H1 (cell line): ENCODE data around the gene GABRE. TPM values are rescaled to one million over a fixed set of nuclear protein-coding genes. Genes with fewer than 3 reads are reported as not detected.
A peak's percentile ranks its signal among the peaks of the same experiment; 100 is the strongest.

Source experiments
- CTCF ChIA-PET: fragments of 300-600 bp; sonication (Branson Sonifier 250); formaldehyde crosslinking; loops from one replicate; lab custom pipeline; 2021; ENCODE audit not compliant: partially characterized antibody; lab: Charles Lee
- POLR2A ChIA-PET: fragments of 300-600 bp; sonication (Branson Sonifier 250); formaldehyde crosslinking; loops from one replicate; lab custom pipeline; 2021; ENCODE audit warnings: inconsistent platforms; ENCODE audit not compliant: partially characterized antibody; lab: Charles Lee
- DNase-seq, 2 experiments: peaks; one replicate each; pipeline versions ENCODE4 v3.0.0 to v3.0.0-alpha.2; 2010 to 2022; ENCODE audit warnings: low spot score in 2 of 2, low read depth in 1 of 2, mixed read lengths in 1 of 2
- FAIRE-seq: peaks from 2 replicates; lab custom pipeline; 2011; peaks lifted over from hg19 to GRCh38; lab: Jason Lieb, UNC
- H2AFZ ChIP-seq: 2 replicates; pipeline ENCODE4 v1.8.1; 2012; ENCODE audit warnings: low read length, inconsistent platforms
- H2AK5ac ChIP-seq: 2 replicates; pipeline ENCODE4 v1.6.1; 2013; ENCODE audit warnings: low read depth, low read length
- H2BK120ac ChIP-seq: replicated peaks from 2 replicates; pipeline ENCODE3; 2013; ENCODE audit warnings: low read depth, low read length, inconsistent platforms
- H2BK12ac ChIP-seq: 2 replicates; pipeline ENCODE4 v1.6.1; 2013; ENCODE audit warnings: low read depth, low read length
- H2BK15ac ChIP-seq: 2 replicates; pipeline ENCODE4 v1.6.1; 2013; ENCODE audit warnings: low read length
- H2BK20ac ChIP-seq: 2 replicates; pipeline ENCODE4 v1.6.1; 2013; ENCODE audit warnings: low read length
- H2BK5ac ChIP-seq: 2 replicates; pipeline ENCODE4 v1.6.1; 2013; ENCODE audit warnings: low read depth, low read length
- H3K14ac ChIP-seq: 2 replicates; pipeline ENCODE4 v1.6.1; 2013; ENCODE audit warnings: inconsistent platforms; ENCODE audit not compliant: insufficient read length
- H3K18ac ChIP-seq: 2 replicates; pipeline ENCODE4 v1.6.1; 2013; ENCODE audit warnings: low read length; ENCODE audit errors: extremely low read depth
- H3K23ac ChIP-seq: 2 replicates; pipeline ENCODE4 v1.6.1; 2013; ENCODE audit warnings: inconsistent platforms; ENCODE audit not compliant: insufficient read length
- H3K23me2 ChIP-seq: 2 replicates; pipeline ENCODE4 v1.6.1; 2013; ENCODE audit warnings: low read depth, low read length
- H3K27ac ChIP-seq: 2 replicates; pipeline ENCODE4 v1.6.1; 2011; ENCODE audit warnings: low read depth, low read length, inconsistent platforms
- H3K27me3 ChIP-seq, 4 experiments: replicated peaks in 1 of 4; 1 replicate in 1 of 4; 2 replicates in 3 of 4; pipeline versions ENCODE4 v1.6.1 to v1.8.1; 2011 to 2013; ENCODE audit warnings: low read length in 3 of 4, mild to moderate bottlenecking in 3 of 4, inconsistent platforms in 2 of 4, mixed read lengths in 2 of 4, moderate library complexity in 1 of 4; ENCODE audit not compliant: control insufficient read depth in 3 of 4, insufficient read depth in 3 of 4; ENCODE audit errors: extremely low read depth in 1 of 4
- H3K36me3 ChIP-seq, 4 experiments: 2 replicates each; pipeline versions ENCODE4 v1.6.1 to v1.8.1; 2011 to 2013; ENCODE audit warnings: mild to moderate bottlenecking in 4 of 4, low read length in 3 of 4, moderate library complexity in 2 of 4, control low read depth in 1 of 4, inconsistent platforms in 1 of 4; ENCODE audit not compliant: insufficient read depth in 4 of 4, control insufficient read depth in 2 of 4
- H3K4ac ChIP-seq: replicated peaks from 2 replicates; pipeline ENCODE3; 2013; ENCODE audit warnings: low read length, low read depth, mixed read lengths, inconsistent platforms; ENCODE audit not compliant: insufficient read length
- H3K4me1 ChIP-seq, 4 experiments: replicated peaks in 1 of 4; 1 replicate in 1 of 4; 2 replicates in 3 of 4; pipeline versions ENCODE4 v1.6.1 to v1.8.1; 2011 to 2013; ENCODE audit warnings: low read length in 3 of 4, inconsistent platforms in 2 of 4, mixed read lengths in 1 of 4; ENCODE audit not compliant: insufficient read depth in 4 of 4, control insufficient read depth in 3 of 4
- H3K4me2 ChIP-seq, 2 experiments: 2 replicates each; pipeline versions ENCODE4 v1.6.1 to v1.8.1; 2011 to 2013; ENCODE audit warnings: low read depth in 2 of 2, low read length in 2 of 2, control low read depth in 1 of 2, inconsistent platforms in 1 of 2, mild to moderate bottlenecking in 1 of 2; ENCODE audit not compliant: insufficient read depth in 1 of 2
- H3K4me3 ChIP-seq, 4 experiments: fragments of 200-600, 300-600 bp in 1 of 4; sonication (generic), shearing (Covaris generic), sonication (Bioruptor Twin) in 1 of 4; 2 replicates each; pipeline versions ENCODE4 v1.5.1 to v1.8.1; 2011 to 2016; ENCODE audit warnings: low read length in 4 of 4, low read depth in 3 of 4, control low read depth in 2 of 4, inconsistent platforms in 2 of 4, mild to moderate bottlenecking in 2 of 4, mixed read lengths in 1 of 4, moderate library complexity in 1 of 4; ENCODE audit not compliant: insufficient read depth in 2 of 4; ENCODE audit errors: extremely low read depth in 1 of 4
- H3K56ac ChIP-seq: replicated peaks from 2 replicates; pipeline ENCODE3; 2013; ENCODE audit warnings: low read depth, mild to moderate bottlenecking, mixed read lengths, low read length, inconsistent platforms; ENCODE audit not compliant: insufficient read length
- H3K79me1 ChIP-seq: 2 replicates; pipeline ENCODE4 v1.6.1; 2013; ENCODE audit warnings: low read depth, low read length, control low read depth
- H3K79me2 ChIP-seq, 2 experiments: 2 replicates each; pipeline versions ENCODE4 v1.6.1 to v1.8.1; 2012 to 2013; ENCODE audit warnings: low read length in 2 of 2, mild to moderate bottlenecking in 2 of 2, inconsistent platforms in 1 of 2; ENCODE audit not compliant: insufficient read depth in 2 of 2, control insufficient read depth in 1 of 2
- H3K9ac ChIP-seq, 4 experiments: replicated peaks in 1 of 4; 1 replicate in 1 of 4; 2 replicates in 3 of 4; pipeline versions ENCODE4 v1.6.1 to v1.8.1; 2011 to 2013; ENCODE audit warnings: low read depth in 3 of 4, low read length in 3 of 4, control low read depth in 2 of 4, mild to moderate bottlenecking in 2 of 4, moderate library complexity in 2 of 4, inconsistent platforms in 1 of 4; ENCODE audit errors: extremely low read depth in 1 of 4
- H3K9me3 ChIP-seq, 2 experiments: 2 replicates each; pipeline versions ENCODE4 v1.6.1 to v1.8.1; 2012 to 2013; ENCODE audit warnings: mild to moderate bottlenecking in 2 of 2, moderate library complexity in 2 of 2, control low read depth in 1 of 2, inconsistent platforms in 1 of 2, low read depth in 1 of 2, low read length in 1 of 2, mixed read lengths in 1 of 2; ENCODE audit not compliant: insufficient read depth in 2 of 2
- H4K20me1 ChIP-seq, 2 experiments: replicated peaks in 1 of 2; 2 replicates each; pipeline versions ENCODE3 to v1.8.1; 2011 to 2013; ENCODE audit warnings: inconsistent platforms in 2 of 2, low read length in 2 of 2, mild to moderate bottlenecking in 1 of 2; ENCODE audit not compliant: insufficient read depth in 2 of 2, control insufficient read depth in 1 of 2
- H4K5ac ChIP-seq: 2 replicates; pipeline ENCODE4 v1.6.1; 2013; ENCODE audit warnings: low read length, low read depth, mixed read lengths, inconsistent platforms; ENCODE audit not compliant: insufficient read length
- H4K8ac ChIP-seq: 2 replicates; pipeline ENCODE4 v1.8.0; 2013; ENCODE audit warnings: mild to moderate bottlenecking, moderate library complexity, low read length, inconsistent platforms; ENCODE audit not compliant: insufficient read depth; ENCODE audit errors: extremely low read depth
- H4K91ac ChIP-seq: replicated peaks from 2 replicates; pipeline ENCODE3; 2013; ENCODE audit warnings: low read length, mixed read lengths, inconsistent platforms; ENCODE audit not compliant: insufficient read length
- E2F6 ChIP-seq: IDR thresholded peaks from 2 replicates; pipeline ENCODE4 v1.6.1; 2012; ENCODE audit warnings: inconsistent platforms
- POLR2A ChIP-seq, 2 experiments: IDR thresholded peaks; 1 replicate in 1 of 2; 2 replicates in 1 of 2; pipeline ENCODE4 v1.6.1; 2011; ENCODE audit warnings: low read depth in 2 of 2, low read length in 2 of 2, mild to moderate bottlenecking in 2 of 2; ENCODE audit errors: control extremely low read depth in 1 of 2
- POLR2AphosphoS5 ChIP-seq: IDR thresholded peaks from 2 replicates; pipeline ENCODE4 v1.6.1; 2011; ENCODE audit warnings: low read depth, low read length
- SP2 ChIP-seq: IDR thresholded peaks from 2 replicates; pipeline ENCODE4 v1.6.1; 2012; ENCODE audit warnings: mild to moderate bottlenecking, low read length, inconsistent platforms
- SUZ12 ChIP-seq: fragments of 200-600 bp; sonication (generic); IDR thresholded peaks from 2 replicates; pipeline ENCODE4 v1.6.1; 2012; ENCODE audit warnings: mild to moderate bottlenecking, inconsistent platforms, low read length, moderate library complexity, mixed read lengths
- TAF1 ChIP-seq: IDR thresholded peaks from 2 replicates; pipeline ENCODE4 v1.6.1; 2011; ENCODE audit warnings: mild to moderate bottlenecking, low read depth, low read length
- USF2 ChIP-seq: IDR thresholded peaks from 2 replicates; pipeline ENCODE4 v1.6.1; 2011; ENCODE audit warnings: low read length, improper control_type of control experiment
- WGBS, 2 experiments: shearing (Covaris generic) in 1 of 2; methylation state at CpG; one replicate each; pipeline versions ENCODE4 v1.1.6 to v1.1.7; 2013 to 2015; ENCODE audit warnings: low lambda C conversion rate in 2 of 2, mixed read lengths in 2 of 2, inconsistent platforms in 1 of 2, low coverage in 1 of 2, missing lambda C conversion rate in 1 of 2; ENCODE audit not compliant: insufficient replicate concordance in 2 of 2, insufficient coverage in 1 of 2, insufficient read length in 1 of 2; ENCODE audit errors: extremely low coverage in 1 of 2, missing lambda C conversion rate in 1 of 2; 5-methylcytosine and 5-hydroxymethylcytosine counted together
- polyA plus RNA-seq, 7 experiments: library from polyadenylated mRNA; depleted of rRNA in 3 of 7; stranded (reverse) in 5 of 7; unstranded in 2 of 7; fragments of >200 nt in 5 of 7; fragments of 200-250 nt in 2 of 7; gene quantifications; 1 replicate in 5 of 7; 2 replicates in 1 of 7; 4 replicates in 1 of 7; pipeline versions ENCODE4 v1.2.1 to v1.2.3, GENCODE V29; 2011 to 2013; ENCODE audit warnings: missing spikeins in 2 of 7, mixed read lengths in 2 of 7
- total RNA-seq: library from RNA; stranded (reverse); fragmentation: NEBNext Ultra II Directional; extraction: Animal tissue kit (Norgen Biotek cat#: 25700); gene quantifications from 2 replicates; pipeline ENCODE4 v1.2.1, GENCODE V29; 2021

Gene GABRE
- total and polyA plus RNA-seq, 2 of the 8 experiments (the other 6 are each of a cell fraction or from before 2014, with no cell fraction given), result 5.5 to 7.0 TPM

- Histone ChIP-seq H3K9ac (no peak overlapping the region), H3K4me3 (peak overlapping the region in 3 of 4 experiments; percentile 8 to 57 (median 37); a peak in 4 of 8 replicates), H2BK20ac (no peak overlapping the region), H3K9me3 (no peaks in the 10 kb centered on the region), H3K4ac (no peak overlapping the region), H3K27ac (no peak overlapping the region), H3K79me2 (no peaks in the 10 kb centered on the region), H2BK120ac (no peak overlapping the region), H3K14ac (no peak overlapping the region), H4K5ac (no peak overlapping the region), H3K23me2 (no peaks in the 10 kb centered on the region), H2BK12ac (no peak overlapping the region), H3K4me2 (peak overlapping the region; percentile 60 to 74), H3K23ac (no peak overlapping the region), H2BK15ac (no peak overlapping the region), H4K8ac (peak overlapping the region; percentile 25; the same call in 1 of the 2 replicates), H3K56ac (no peak overlapping the region), H3K18ac (no peak overlapping the region), H3K36me3 (no peaks in the 10 kb centered on the region; a peak in 1 of 8 replicates), H2BK5ac (no peak overlapping the region), H2AK5ac (no peak overlapping the region), H3K79me1 (no peaks in the 10 kb centered on the region), H2AFZ (no peak overlapping the region), H4K20me1 (no peaks in the 10 kb centered on the region), H3K4me1 (peaks cover 0 to 8% (median 2%) of the 10 kb centered on the region in 4 experiments; a peak in 2 of 7 replicates), H4K91ac (no peak overlapping the region), H3K27me3 (peaks cover 3 to 27% (median 9%) of the 10 kb centered on the region in 4 experiments; a peak in 6 of 7 replicates)
- WGBS, 2 experiments, result 26% methylated on average over 9 of the region's 21 CpGs; no CpG with 5 or more reads in 1 of the 2 experiments
- TF ChIP-seq POLR2AphosphoS5 (no peak), POLR2A (IDR thresholded peaks at IDR 0.05; ENCODE audit: control extremely low read depth in 1 of 2, low read depth in 2 of 2, low read length in 2 of 2) (no peak), TAF1 (no peak), SP2 (no peak), USF2 (no peak), E2F6 (0 out of 2 replicates have a peak, but pooled peaks have one; percentile 87), SUZ12 (no peak)
- DNase-seq (no peak), FAIRE-seq (no peak)
- ChIA-PET CTCF (interaction anchor here (1.0 to 2.5 kb wide), 3 partner anchors 61 to 667 kb away, joined by 3 to 6 read pairs (median 4); partner anchors contain the start of gene MAGEA4), POLR2A (no interaction called here)
These were observed 583 bp downstream of the GABRE start for GRCh38 chrX:151973851-151974335.
